Neural cell (in vitro differentiated cells): Measurements from ENCODE around the gene TMTC1.

Source experiments
- EP300 ChIP-seq: fragments of 450-650 bp; conservative IDR thresholded peaks from 2 replicates; pipeline ENCODE4 v1.6.1; 2014; ENCODE audit warnings: antibody characterized with exemption, mild to moderate bottlenecking, moderate library complexity; ENCODE audit not compliant: poor library complexity, severe bottlenecking
- REST ChIP-seq: IDR thresholded peaks from 2 replicates; pipeline ENCODE4 v1.6.1; 2012; ENCODE audit warnings: borderline replicate concordance
- TF ChIP-seq, protein P1 (sequence below): fragments of 450-650 bp; IDR thresholded peaks from 2 replicates; pipeline ENCODE4 v1.5.1; 2014; ENCODE audit warnings: antibody characterized with exemption, mild to moderate bottlenecking, moderate library complexity; ENCODE audit not compliant: poor library complexity, severe bottlenecking

- TF ChIP-seq REST: no peak
- TF ChIP-seq EP300: no peak
- TF ChIP-seq, protein P1, sequence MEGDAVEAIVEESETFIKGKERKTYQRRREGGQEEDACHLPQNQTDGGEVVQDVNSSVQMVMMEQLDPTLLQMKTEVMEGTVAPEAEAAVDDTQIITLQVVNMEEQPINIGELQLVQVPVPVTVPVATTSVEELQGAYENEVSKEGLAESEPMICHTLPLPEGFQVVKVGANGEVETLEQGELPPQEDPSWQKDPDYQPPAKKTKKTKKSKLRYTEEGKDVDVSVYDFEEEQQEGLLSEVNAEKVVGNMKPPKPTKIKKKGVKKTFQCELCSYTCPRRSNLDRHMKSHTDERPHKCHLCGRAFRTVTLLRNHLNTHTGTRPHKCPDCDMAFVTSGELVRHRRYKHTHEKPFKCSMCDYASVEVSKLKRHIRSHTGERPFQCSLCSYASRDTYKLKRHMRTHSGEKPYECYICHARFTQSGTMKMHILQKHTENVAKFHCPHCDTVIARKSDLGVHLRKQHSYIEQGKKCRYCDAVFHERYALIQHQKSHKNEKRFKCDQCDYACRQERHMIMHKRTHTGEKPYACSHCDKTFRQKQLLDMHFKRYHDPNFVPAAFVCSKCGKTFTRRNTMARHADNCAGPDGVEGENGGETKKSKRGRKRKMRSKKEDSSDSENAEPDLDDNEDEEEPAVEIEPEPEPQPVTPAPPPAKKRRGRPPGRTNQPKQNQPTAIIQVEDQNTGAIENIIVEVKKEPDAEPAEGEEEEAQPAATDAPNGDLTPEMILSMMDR: no peak
Measured at GRCh38 chr12:29531471-29531870, 252.3 kb downstream of the TMTC1 start.
